NB4 (cell line): ENCODE results near the gene HFE.

Experiments
- CTCF ChIP-seq: IDR thresholded peaks from one replicate; pipeline ENCODE4 v1.5.1; 2012; ENCODE audit warnings: low read depth, low read length
- MAX ChIP-seq: IDR thresholded peaks from 2 replicates; pipeline ENCODE4 v1.6.1; 2011; ENCODE audit warnings: low read depth, low read length
- MYC ChIP-seq: IDR thresholded peaks from 2 replicates; pipeline ENCODE4 v1.6.1; 2011; ENCODE audit warnings: low read depth, low read length
- POLR2A ChIP-seq: IDR thresholded peaks from 2 replicates; pipeline ENCODE4 v1.6.1; 2011; ENCODE audit warnings: mild to moderate bottlenecking; ENCODE audit not compliant: insufficient read length; ENCODE audit errors: extremely low read depth

- TF ChIP-seq CTCF = no peak
- TF ChIP-seq POLR2A = no peak
- TF ChIP-seq MAX = no peak
- no peak for TF ChIP-seq MYC
Observed at GRCh38 chr6:26105842-26106241, 18.6 kb downstream of the HFE start.
